ENCODE data around the gene FRMD8. TPM values are rescaled to one million over a fixed set of nuclear protein-coding genes. Genes with fewer than 3 reads are reported as not detected.
A peak's percentile ranks its signal among the peaks of the same experiment; 100 is the strongest.

The FRMD8 gene
- total RNA-seq, 3 donors from 2014 or later (not counting 1 experiment from before 2014, with no cell fraction given), result 45.6 to 58.4 (median 57.7) TPM

DNA sequence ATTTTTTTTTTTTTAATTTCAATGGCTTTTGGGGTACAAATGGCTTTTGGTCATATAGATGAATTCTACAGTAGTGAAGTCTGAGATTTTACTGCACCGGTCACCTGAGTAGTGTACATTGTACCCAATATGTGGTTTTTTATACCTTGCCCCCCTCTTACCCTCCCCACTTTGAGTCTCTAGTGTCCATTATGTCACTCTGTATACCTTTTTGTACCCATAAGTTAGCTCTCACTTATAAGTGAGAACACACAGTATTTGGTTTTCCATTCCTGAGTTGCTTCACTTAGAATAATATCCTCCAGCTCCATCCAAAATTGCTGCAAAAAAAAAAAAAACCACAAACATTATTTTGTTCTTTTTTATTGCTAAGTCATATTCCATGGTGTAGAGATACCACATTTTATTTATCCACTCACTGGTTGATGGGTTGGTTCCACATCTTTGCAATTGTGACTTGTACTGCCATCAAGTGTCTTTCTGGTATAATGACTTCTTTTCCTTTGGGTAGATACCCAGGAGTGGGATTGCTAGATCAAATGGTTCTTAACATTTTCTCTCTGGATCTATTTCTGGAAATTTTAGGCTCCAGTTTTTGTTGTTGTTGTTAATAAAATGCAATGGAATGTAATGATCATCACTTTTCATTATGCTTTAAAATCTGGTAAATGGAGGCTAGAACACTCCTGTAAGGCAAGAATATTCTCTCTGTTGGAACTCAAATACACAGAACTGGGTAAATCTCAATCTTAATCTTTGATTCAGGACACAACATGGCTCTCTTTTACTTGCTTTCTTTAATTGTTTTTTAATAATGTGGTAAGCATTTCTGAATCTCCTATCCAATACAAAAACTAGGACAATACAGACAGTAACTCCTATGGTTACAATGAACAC is 46.5 kb downstream of the FRMD8 start:
- 100% methylated on average over 1 of the region's 1 CpG for WGBS (ENCODE audit: insufficient coverage)
- peaks cover 44% of the 10 kb centered on the region for H3K36me3 ChIP-seq (ENCODE audit: control insufficient read depth, insufficient read depth, low read length)
- H3K27ac Mint-ChIP-seq, result peak overlapping the region; percentile 98 to 100
- no peaks in the 10 kb centered on the region for H3K36me3 Mint-ChIP-seq
- no peaks in the 10 kb centered on the region for H3K27me3 Mint-ChIP-seq (ENCODE audit: low read depth in 2 of 2)
- DNase-seq (peak in 1 of 2 donors; percentile 78), ATAC-seq (peak in 2 of 3 donors; percentile 14 to 15)
- H3K4me3 ChIP-seq (ENCODE audit: low read length), result no peak overlapping the region
- no peaks in the 10 kb centered on the region for H3K9me3 Mint-ChIP-seq
- H3K4me1 Mint-ChIP-seq, result peaks cover 84 to 86% of the 10 kb centered on the region in 2 donors
- TF ChIP-seq, protein P1, sequence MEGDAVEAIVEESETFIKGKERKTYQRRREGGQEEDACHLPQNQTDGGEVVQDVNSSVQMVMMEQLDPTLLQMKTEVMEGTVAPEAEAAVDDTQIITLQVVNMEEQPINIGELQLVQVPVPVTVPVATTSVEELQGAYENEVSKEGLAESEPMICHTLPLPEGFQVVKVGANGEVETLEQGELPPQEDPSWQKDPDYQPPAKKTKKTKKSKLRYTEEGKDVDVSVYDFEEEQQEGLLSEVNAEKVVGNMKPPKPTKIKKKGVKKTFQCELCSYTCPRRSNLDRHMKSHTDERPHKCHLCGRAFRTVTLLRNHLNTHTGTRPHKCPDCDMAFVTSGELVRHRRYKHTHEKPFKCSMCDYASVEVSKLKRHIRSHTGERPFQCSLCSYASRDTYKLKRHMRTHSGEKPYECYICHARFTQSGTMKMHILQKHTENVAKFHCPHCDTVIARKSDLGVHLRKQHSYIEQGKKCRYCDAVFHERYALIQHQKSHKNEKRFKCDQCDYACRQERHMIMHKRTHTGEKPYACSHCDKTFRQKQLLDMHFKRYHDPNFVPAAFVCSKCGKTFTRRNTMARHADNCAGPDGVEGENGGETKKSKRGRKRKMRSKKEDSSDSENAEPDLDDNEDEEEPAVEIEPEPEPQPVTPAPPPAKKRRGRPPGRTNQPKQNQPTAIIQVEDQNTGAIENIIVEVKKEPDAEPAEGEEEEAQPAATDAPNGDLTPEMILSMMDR (IDR thresholded peaks at IDR 0.05), result peak; percentile 51
- H3K4me3 Mint-ChIP-seq, result peak overlapping the region; percentile 95
- no peaks in the 10 kb centered on the region for H3K9me3 ChIP-seq (ENCODE audit: control insufficient read depth, insufficient read depth, low read length)
- peak overlapping the region; percentile 49 for H3K27ac ChIP-seq (ENCODE audit: low read length)
- no peaks in the 10 kb centered on the region for H3K27me3 ChIP-seq (ENCODE audit: control insufficient read depth, insufficient read depth, low read length)
- H3K4me1 ChIP-seq (ENCODE audit: control insufficient read depth, insufficient read depth, low read length), result peaks cover 39% of the 10 kb centered on the region
- intact Hi-C loops (cut with micrococcal nuclease), result loop anchor here (1.0 kb wide), 1 partner anchor 17 kb away; no protein-coding TSS in a partner anchor

DNA sequence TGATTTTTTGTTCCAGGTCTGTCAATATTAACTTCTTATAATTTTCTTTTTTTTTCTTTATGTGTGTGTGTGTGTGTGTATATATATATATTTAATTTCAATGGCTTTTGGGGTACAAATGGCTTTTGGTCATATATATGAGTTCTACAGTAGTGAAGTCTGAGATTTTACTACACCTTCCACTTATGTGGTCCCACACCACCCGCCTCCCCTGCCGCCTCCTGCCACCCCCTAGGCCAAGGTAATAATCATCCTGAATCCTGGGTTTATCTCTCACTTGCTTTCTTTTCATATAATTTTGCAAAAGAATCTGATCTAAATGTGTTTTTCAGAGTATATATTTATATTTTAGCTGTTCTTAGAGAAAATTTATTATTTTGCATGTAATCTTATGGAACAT is 47.2 kb downstream of the FRMD8 start:
- peak overlapping the region; percentile 98 to 100 for H3K27ac Mint-ChIP-seq
- Histone ChIP-seq H3K36me3 (ENCODE audit: control insufficient read depth, insufficient read depth, low read length) (peaks cover 46% of the 10 kb centered on the region), H3K27me3 (ENCODE audit: control insufficient read depth, insufficient read depth, low read length) (no peaks in the 10 kb centered on the region), H3K9me3 (ENCODE audit: control insufficient read depth, insufficient read depth, low read length) (no peaks in the 10 kb centered on the region), H3K4me1 (ENCODE audit: control insufficient read depth, insufficient read depth, low read length) (peaks cover 32% of the 10 kb centered on the region), H3K27ac (ENCODE audit: low read length) (no peak overlapping the region), H3K4me3 (ENCODE audit: low read length) (no peak overlapping the region)
- H3K4me1 Mint-ChIP-seq, result peaks cover 82 to 85% of the 10 kb centered on the region in 2 donors
- DNase-seq (no peak), ATAC-seq (no peak)
- no peak overlapping the region for H3K4me3 Mint-ChIP-seq
- H3K9me3 Mint-ChIP-seq, result no peaks in the 10 kb centered on the region
- no peaks in the 10 kb centered on the region for H3K36me3 Mint-ChIP-seq
- TF ChIP-seq, protein P1 (IDR thresholded peaks at IDR 0.05), result no peak
- intact Hi-C loops (cut with micrococcal nuclease), result loop anchor here (1.0 kb wide), 1 partner anchor 17 kb away; no protein-coding TSS in a partner anchor
- 84% methylated on average over 2 of the region's 2 CpGs for WGBS (ENCODE audit: insufficient coverage)
- no peaks in the 10 kb centered on the region for H3K27me3 Mint-ChIP-seq (ENCODE audit: low read depth in 2 of 2)

DNA sequence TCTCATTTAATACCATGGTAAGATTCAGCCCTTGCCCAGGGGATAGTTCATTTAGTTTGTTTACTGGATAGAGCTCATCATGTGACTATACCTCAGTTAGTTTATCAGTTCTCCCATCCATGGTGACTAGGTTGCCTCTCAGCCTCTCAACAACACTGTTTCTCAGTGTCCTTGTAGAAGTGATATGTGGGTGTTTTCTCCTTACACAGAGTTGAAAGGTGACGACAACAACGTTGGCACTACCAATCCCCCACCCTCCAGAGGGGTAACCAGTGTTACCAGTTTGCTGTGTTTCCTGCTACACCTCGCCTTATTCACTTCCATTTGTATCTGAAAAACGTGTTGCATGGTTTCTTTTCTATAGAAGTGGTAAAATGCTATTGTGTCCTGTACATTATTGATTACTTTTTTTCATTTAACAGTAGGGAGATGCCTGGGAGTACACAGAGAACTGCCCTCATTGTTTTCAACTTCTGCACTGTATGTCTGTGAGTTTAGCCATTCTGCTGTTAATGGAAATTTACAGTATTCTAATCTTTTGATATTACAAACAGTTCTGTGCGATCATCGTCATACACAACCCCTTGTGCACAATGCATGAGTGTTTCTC is 47.7 kb downstream of the FRMD8 start:
- Mint-ChIP-seq H3K27ac (peak overlapping the region; percentile 66 to 98), H3K4me3 (peak overlapping the region; percentile 13), H3K27me3 (ENCODE audit: low read depth in 2 of 2) (no peaks in the 10 kb centered on the region), H3K9me3 (no peaks in the 10 kb centered on the region), H3K36me3 (no peaks in the 10 kb centered on the region), H3K4me1 (peaks cover 82 to 85% of the 10 kb centered on the region in 2 donors)
- peaks cover 29% of the 10 kb centered on the region for H3K4me1 ChIP-seq (ENCODE audit: control insufficient read depth, insufficient read depth, low read length)
- no peak for DNase-seq
- H3K27ac ChIP-seq (ENCODE audit: low read length), result peak overlapping the region; percentile 4
- ATAC-seq, result no peak
- H3K4me3 ChIP-seq (ENCODE audit: low read length), result no peak overlapping the region
- TF ChIP-seq, protein P1 (IDR thresholded peaks at IDR 0.05), result no peak
- 93% methylated on average over 2 of the region's 6 CpGs for WGBS (ENCODE audit: insufficient coverage)
- no peaks in the 10 kb centered on the region for H3K9me3 ChIP-seq (ENCODE audit: control insufficient read depth, insufficient read depth, low read length)
- H3K36me3 ChIP-seq (ENCODE audit: control insufficient read depth, insufficient read depth, low read length), result peaks cover 51% of the 10 kb centered on the region
- intact Hi-C loops (cut with micrococcal nuclease), result no loop called here
- no peaks in the 10 kb centered on the region for H3K27me3 ChIP-seq (ENCODE audit: control insufficient read depth, insufficient read depth, low read length)

Data from natural killer cell (primary cell).